Tibial nerve (tissue), 4 donors: ENCODE data around the gene ECE1. TPM values are rescaled to one million over a fixed set of nuclear protein-coding genes. Genes with fewer than 3 reads are reported as not detected.

Source experiments
- DNase-seq, 2 donors: peaks; one replicate each; pipeline ENCODE4 v3.0.0-alpha.2; 2019; ENCODE audit warnings: low spot score in 2 of 2
- H3K27ac ChIP-seq, 4 donors: fragments of 200-600 bp; sonication (generic) in 3 of 4; one replicate each; pipeline ENCODE4 v1.5.1; 2017 to 2019; ENCODE audit warnings: mild to moderate bottlenecking in 1 of 4
- H3K27me3 ChIP-seq, 2 donors: fragments of 200-600 bp; sonication (generic) in 1 of 2; one replicate each; pipeline versions ENCODE4 v1.5.1 to v1.6.0; 2017 to 2019
- H3K36me3 ChIP-seq, 3 donors: fragments of 200-600 bp; sonication (generic); one replicate each; pipeline ENCODE4 v1.5.1; 2018 to 2019
- H3K4me1 ChIP-seq, 4 donors: fragments of 200-600 bp; sonication (generic) in 3 of 4; one replicate each; pipeline ENCODE4 v1.5.1; 2017 to 2019
- H3K4me3 ChIP-seq, 4 donors: fragments of 200-600 bp; sonication (generic) in 3 of 4; one replicate each; pipeline ENCODE4 v1.5.1; 2017 to 2019; ENCODE audit warnings: mild to moderate bottlenecking in 1 of 4, moderate library complexity in 1 of 4
- H3K9me3 ChIP-seq, 4 donors: fragments of 200-600 bp; sonication (generic) in 3 of 4; one replicate each; pipeline ENCODE4 v1.5.1; 2017 to 2019
- EP300 ChIP-seq, 2 donors: sonication (generic); formaldehyde crosslinking; IDR thresholded peaks; one replicate each; pipeline ENCODE4 v1.6.1; 2017; ENCODE audit warnings: antibody characterized with exemption in 2 of 2, mild to moderate bottlenecking in 1 of 2
- POLR2A ChIP-seq, 2 donors: fragments of 450-650 bp; IDR thresholded peaks; one replicate each; pipeline ENCODE4 v1.6.1; 2017; ENCODE audit warnings: antibody characterized with exemption in 2 of 2, mild to moderate bottlenecking in 2 of 2, moderate library complexity in 2 of 2
- WGBS, 2 donors: methylation state at CpG; one replicate each; pipeline ENCODE4 v1.1.5; 2018; 5-methylcytosine and 5-hydroxymethylcytosine counted together
- total RNA-seq, 4 donors: library from RNA; depleted of rRNA; stranded (reverse); fragments of >200 nt; gene quantifications; one replicate each; pipeline ENCODE4 v1.1.0, GENCODE V29; 2016
- TF ChIP-seq, protein P1 (sequence below), 5 experiments: fragments of 200-600 bp in 3 of 5; fragments of 450-650 bp in 2 of 5; sonication (generic) in 3 of 5; IDR thresholded peaks; one replicate each; pipeline ENCODE4 v1.5.1; 2016 to 2019; ENCODE audit warnings: antibody characterized with exemption in 5 of 5, mild to moderate bottlenecking in 3 of 5, moderate library complexity in 2 of 5

ECE1 gene
- total RNA-seq, 4 donors from 2014 or later = 84.1 to 128 (median 110) TPM

- Histone ChIP-seq H3K27me3 (no peaks in the 10 kb centered on the region), H3K4me3 (no peak overlapping the region), H3K27ac (peak overlapping the region; percentile 45 to 98 (median 75)), H3K9me3 (no peaks in the 10 kb centered on the region), H3K36me3 (no peaks in the 10 kb centered on the region), H3K4me1 (peaks cover 5 to 89% (median 57%) of the 10 kb centered on the region in 4 donors)
- TF ChIP-seq, protein P1, sequence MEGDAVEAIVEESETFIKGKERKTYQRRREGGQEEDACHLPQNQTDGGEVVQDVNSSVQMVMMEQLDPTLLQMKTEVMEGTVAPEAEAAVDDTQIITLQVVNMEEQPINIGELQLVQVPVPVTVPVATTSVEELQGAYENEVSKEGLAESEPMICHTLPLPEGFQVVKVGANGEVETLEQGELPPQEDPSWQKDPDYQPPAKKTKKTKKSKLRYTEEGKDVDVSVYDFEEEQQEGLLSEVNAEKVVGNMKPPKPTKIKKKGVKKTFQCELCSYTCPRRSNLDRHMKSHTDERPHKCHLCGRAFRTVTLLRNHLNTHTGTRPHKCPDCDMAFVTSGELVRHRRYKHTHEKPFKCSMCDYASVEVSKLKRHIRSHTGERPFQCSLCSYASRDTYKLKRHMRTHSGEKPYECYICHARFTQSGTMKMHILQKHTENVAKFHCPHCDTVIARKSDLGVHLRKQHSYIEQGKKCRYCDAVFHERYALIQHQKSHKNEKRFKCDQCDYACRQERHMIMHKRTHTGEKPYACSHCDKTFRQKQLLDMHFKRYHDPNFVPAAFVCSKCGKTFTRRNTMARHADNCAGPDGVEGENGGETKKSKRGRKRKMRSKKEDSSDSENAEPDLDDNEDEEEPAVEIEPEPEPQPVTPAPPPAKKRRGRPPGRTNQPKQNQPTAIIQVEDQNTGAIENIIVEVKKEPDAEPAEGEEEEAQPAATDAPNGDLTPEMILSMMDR (IDR thresholded peaks at IDR 0.05) = no peak
- no peak for TF ChIP-seq POLR2A (IDR thresholded peaks at IDR 0.05)
- no peak for TF ChIP-seq EP300 (IDR thresholded peaks at IDR 0.05)
- DNase-seq = no peak
- WGBS, 2 donors = 81 to 83% methylated on average over 2 of the region's 2 CpGs
Observed at GRCh38 chr1:21304488-21304887, 14.2 kb upstream of the ECE1 start.

- H3K9me3 ChIP-seq = no peaks in the 10 kb centered on the region
- peak overlapping the region; percentile 46 to 98 (median 77) for H3K27ac ChIP-seq
- DNase-seq = no peak
- H3K4me3 ChIP-seq = no peak overlapping the region
- H3K4me1 ChIP-seq = peaks cover 5 to 89% (median 50%) of the 10 kb centered on the region in 4 donors
- 37 to 50% methylated on average over 11 of the region's 11 CpGs for WGBS, 2 donors
- H3K36me3 ChIP-seq = no peaks in the 10 kb centered on the region
- no peaks in the 10 kb centered on the region for H3K27me3 ChIP-seq
- TF ChIP-seq POLR2A (IDR thresholded peaks at IDR 0.05) = no peak
- no peak for TF ChIP-seq EP300 (IDR thresholded peaks at IDR 0.05)
- TF ChIP-seq, protein P1 (IDR thresholded peaks at IDR 0.05) = peak in 2 of 5 experiments; percentile 11 to 17
Observed at GRCh38 chr1:21302747-21303715, 12.8 kb upstream of the ECE1 start.

GRCh38 chr1:21301794-21302440 is 11.7 kb upstream of the ECE1 start:
- no peak for DNase-seq
- no peaks in the 10 kb centered on the region for H3K36me3 ChIP-seq
- peak overlapping the region in 2 of 4 donors; percentile 90 to 98 for H3K27ac ChIP-seq
- 80 to 84% methylated on average over 9 to 10 of the region's 10 CpGs for WGBS, 2 donors
- no peaks in the 10 kb centered on the region for H3K27me3 ChIP-seq
- no peak overlapping the region for H3K4me3 ChIP-seq
- peaks cover 5 to 84% (median 40%) of the 10 kb centered on the region in 4 donors for H3K4me1 ChIP-seq
- no peaks in the 10 kb centered on the region for H3K9me3 ChIP-seq
- no peak for TF ChIP-seq POLR2A (IDR thresholded peaks at IDR 0.05)
- TF ChIP-seq, protein P1 (IDR thresholded peaks at IDR 0.05) = no peak
- TF ChIP-seq EP300 (IDR thresholded peaks at IDR 0.05) = no peak

DNA sequence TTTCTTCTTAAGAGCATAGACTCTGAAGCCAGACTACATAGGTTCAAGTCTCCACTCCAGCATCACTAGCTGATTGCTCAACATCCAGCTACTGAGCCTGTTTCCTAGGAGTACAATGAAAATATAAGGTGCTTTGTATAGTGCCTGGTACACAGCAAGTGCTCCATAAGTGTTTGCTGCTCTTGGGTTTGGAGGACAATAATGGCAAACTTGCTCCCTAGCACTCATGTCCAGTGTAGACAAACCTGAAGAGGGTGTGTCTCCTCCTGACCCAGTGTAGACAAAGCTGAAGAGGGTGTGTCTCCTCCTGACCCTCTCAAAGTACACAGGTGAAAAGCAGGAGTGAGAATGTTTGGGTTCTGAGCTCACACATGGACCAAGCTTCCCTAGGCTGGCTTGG is 10.5 kb upstream of the ECE1 start:
- peaks cover 5 to 77% (median 32%) of the 10 kb centered on the region in 4 donors for H3K4me1 ChIP-seq
- no peak for DNase-seq
- H3K4me3 ChIP-seq = no peak overlapping the region
- H3K9me3 ChIP-seq = no peaks in the 10 kb centered on the region
- TF ChIP-seq POLR2A (IDR thresholded peaks at IDR 0.05) = no peak
- TF ChIP-seq EP300 (IDR thresholded peaks at IDR 0.05) = no peak
- TF ChIP-seq, protein P1 (IDR thresholded peaks at IDR 0.05) = no peak
- H3K27ac ChIP-seq = peak overlapping the region in 2 of 4 donors; percentile 10 to 61
- H3K27me3 ChIP-seq = no peaks in the 10 kb centered on the region
- no peaks in the 10 kb centered on the region for H3K36me3 ChIP-seq
